NCI-H446 (cell line): Measurements from ENCODE around the gene E4F1.
"Not testable (repeated sequence)": the region's sequence is repeated elsewhere in the genome, so short reads cannot be mapped to it uniquely, and the experiment has no call there.

Experiments used
- DNase-seq, 2 experiments: peaks; one replicate each; lab custom pipeline; 2025; lab: John Stamatoyannopoulos, UW

Gene E4F1

GRCh38 chr16:2230376-2230775 is 7.0 kb downstream of the E4F1 start:
- no peak for DNase-seq

- no peak for DNase-seq
Observed at GRCh38 chr16:2231016-2231931, 7.9 kb downstream of the E4F1 start.

- no peak for DNase-seq
Observed at GRCh38 chr16:2232094-2232990, 9.0 kb downstream of the E4F1 start.

- no peak for DNase-seq
Observed at GRCh38 chr16:2233046-2233775, 9.8 kb downstream of the E4F1 start.

- DNase-seq = no peak
Observed at GRCh38 chr16:2233872-2234812, 10.8 kb downstream of the E4F1 start.

GRCh38 chr16:2234813-2235170 is 11.4 kb downstream of the E4F1 start:
- no peak for DNase-seq

GRCh38 chr16:2235234-2235651 is 11.9 kb downstream of the E4F1 start:
- DNase-seq = no peak

GRCh38 chr16:2235695-2236336 is 12.4 kb downstream of the E4F1 start:
- no peak for DNase-seq

GRCh38 chr16:2236337-2237101 is 13.1 kb downstream of the E4F1 start, which contains the start of gene DNASE1L2:
Gene DNASE1L2, plus strand, starts transcription at chr16:2236444. Its CDS starts 373 bp downstream, at chr16:2236817.
- no peak for DNase-seq

GRCh38 chr16:2237102-2237482 is 13.7 kb downstream of the E4F1 start:
- no peak for DNase-seq

GRCh38 chr16:2237493-2238149 is 14.2 kb downstream of the E4F1 start:
- no peak for DNase-seq

GRCh38 chr16:2238150-2238837 is 14.9 kb downstream of the E4F1 start:
- no peak for DNase-seq

GRCh38 chr16:2238838-2239675 is 15.7 kb downstream of the E4F1 start:
- DNase-seq = no peak

GRCh38 chr16:2240331-2240730 is 16.9 kb downstream of the E4F1 start:
- not testable (repeated sequence) for DNase-seq

GRCh38 chr16:2242598-2242997 is 19.2 kb downstream of the E4F1 start:
- no peak for DNase-seq

- DNase-seq = no peak
Observed at GRCh38 chr16:2243031-2243528, 19.7 kb downstream of the E4F1 start.

GRCh38 chr16:2243781-2244180 is 20.4 kb downstream of the E4F1 start:
- no peak for DNase-seq
